IPS-20b (cell line): ENCODE measurements around the gene ANXA8.
"Not testable (repeated sequence)": the region's sequence is repeated elsewhere in the genome, so short reads cannot be mapped to it uniquely, and the experiment has no call there.

ENCODE experiments used
- H3K27ac ChIP-seq: one replicate; pipeline ENCODE4 v1.5.1; 2013; ENCODE audit warnings: low read length
- H3K27me3 ChIP-seq: 2 replicates; pipeline ENCODE4 v1.6.1; 2013; ENCODE audit warnings: mild to moderate bottlenecking, low read length, inconsistent platforms; ENCODE audit not compliant: insufficient read depth
- H3K36me3 ChIP-seq: 2 replicates; pipeline ENCODE4 v1.6.1; 2013; ENCODE audit warnings: low read depth, mild to moderate bottlenecking, inconsistent platforms, low read length, moderate library complexity; ENCODE audit not compliant: insufficient read depth
- H3K4me1 ChIP-seq: 2 replicates; pipeline ENCODE4 v1.6.1; 2013; ENCODE audit warnings: mild to moderate bottlenecking, control low read depth, inconsistent platforms, low read length, moderate library complexity; ENCODE audit not compliant: insufficient read depth
- H3K4me3 ChIP-seq: 2 replicates; pipeline ENCODE4 v1.5.1; 2013; ENCODE audit warnings: mild to moderate bottlenecking, low read length, inconsistent platforms
- H3K9ac ChIP-seq: 2 replicates; pipeline ENCODE4 v1.6.1; 2013; ENCODE audit warnings: low read depth, mild to moderate bottlenecking, inconsistent platforms, low read length, moderate library complexity
- H3K9me3 ChIP-seq: 2 replicates; pipeline ENCODE4 v1.6.1; 2013; ENCODE audit warnings: mild to moderate bottlenecking, low read depth, low read length, inconsistent platforms; ENCODE audit not compliant: insufficient read depth

Gene ANXA8

GRCh38 chr10:47478114-47478513 is 5.8 kb downstream of the ANXA8 start:
- H3K36me3 ChIP-seq, H3K9me3 ChIP-seq, H3K9ac ChIP-seq, H3K4me1 ChIP-seq, H3K4me3 ChIP-seq, H3K27ac ChIP-seq, H3K27me3 ChIP-seq: not testable (repeated sequence)

- not testable (repeated sequence) for H3K4me1 ChIP-seq, H3K27me3 ChIP-seq, H3K4me3 ChIP-seq, H3K27ac ChIP-seq, H3K9ac ChIP-seq, H3K36me3 ChIP-seq, H3K9me3 ChIP-seq
These were observed 6.8 kb downstream of the ANXA8 start for GRCh38 chr10:47477078-47477477.

GRCh38 chr10:47475101-47475500 is 8.8 kb downstream of the ANXA8 start:
- H3K9ac ChIP-seq, H3K4me1 ChIP-seq, H3K4me3 ChIP-seq, H3K9me3 ChIP-seq, H3K36me3 ChIP-seq, H3K27me3 ChIP-seq, H3K27ac ChIP-seq: not testable (repeated sequence)

GRCh38 chr10:47473516-47473915 is 10.4 kb downstream of the ANXA8 start:
- H3K4me1 ChIP-seq, H3K27me3 ChIP-seq, H3K36me3 ChIP-seq, H3K4me3 ChIP-seq, H3K9ac ChIP-seq, H3K27ac ChIP-seq, H3K9me3 ChIP-seq: not testable (repeated sequence)

GRCh38 chr10:47472647-47473046 is 11.3 kb downstream of the ANXA8 start:
- not testable (repeated sequence) for H3K9ac ChIP-seq, H3K4me1 ChIP-seq, H3K27me3 ChIP-seq, H3K4me3 ChIP-seq, H3K36me3 ChIP-seq, H3K9me3 ChIP-seq, H3K27ac ChIP-seq

- H3K36me3 ChIP-seq, H3K4me1 ChIP-seq, H3K4me3 ChIP-seq, H3K9ac ChIP-seq, H3K27me3 ChIP-seq, H3K27ac ChIP-seq, H3K9me3 ChIP-seq: not testable (repeated sequence)
These were observed 11.8 kb downstream of the ANXA8 start for GRCh38 chr10:47472072-47472471.

- H3K9ac ChIP-seq, H3K36me3 ChIP-seq, H3K4me3 ChIP-seq, H3K27me3 ChIP-seq, H3K9me3 ChIP-seq, H3K27ac ChIP-seq, H3K4me1 ChIP-seq: not testable (repeated sequence)
These were observed 15.0 kb downstream of the ANXA8 start for GRCh38 chr10:47468731-47469528.

GRCh38 chr10:47467957-47468356 is 16.0 kb downstream of the ANXA8 start:
- not testable (repeated sequence) for H3K4me1 ChIP-seq, H3K27me3 ChIP-seq, H3K4me3 ChIP-seq, H3K27ac ChIP-seq, H3K9me3 ChIP-seq, H3K36me3 ChIP-seq, H3K9ac ChIP-seq

GRCh38 chr10:47467458-47467857 is 16.5 kb downstream of the ANXA8 start:
- H3K27ac ChIP-seq, H3K9me3 ChIP-seq, H3K4me1 ChIP-seq, H3K27me3 ChIP-seq, H3K4me3 ChIP-seq, H3K36me3 ChIP-seq, H3K9ac ChIP-seq: not testable (repeated sequence)

- not testable (repeated sequence) for H3K36me3 ChIP-seq
These were observed 18.5 kb downstream of the ANXA8 start for GRCh38 chr10:47465216-47465917.

GRCh38 chr10:47462577-47463358 is 21.1 kb downstream of the ANXA8 start:
- H3K4me1 ChIP-seq, H3K27ac ChIP-seq, H3K4me3 ChIP-seq, H3K9me3 ChIP-seq, H3K36me3 ChIP-seq, H3K9ac ChIP-seq, H3K27me3 ChIP-seq: not testable (repeated sequence)

More at GRCh38 chr10:47465216-47465917, 18.5 kb downstream of the ANXA8 start:
- H3K27me3 ChIP-seq, H3K9ac ChIP-seq, H3K4me1 ChIP-seq, H3K9me3 ChIP-seq, H3K27ac ChIP-seq, H3K4me3 ChIP-seq: not testable (repeated sequence)

GRCh38 chr10:47461261-47461687 is 22.6 kb downstream of the ANXA8 start:
- not testable (repeated sequence) for H3K9ac ChIP-seq, H3K27ac ChIP-seq, H3K4me1 ChIP-seq, H3K36me3 ChIP-seq, H3K9me3 ChIP-seq, H3K27me3 ChIP-seq
- H3K4me3 ChIP-seq: peak overlapping the region; percentile 35; the same call in 1 of the 2 replicates
